GM18508 (cell line): ENCODE data around the gene BAHCC1.

Source experiments
- ATAC-seq: cut with Tn5 transposase; IDR thresholded peaks from one replicate; pipeline ENCODE4 v1.9.1; 2021; ENCODE audit warnings: moderate number of reproducible peaks; ENCODE audit not compliant: insufficient read depth, unreplicated experiment

Gene BAHCC1

DNA sequence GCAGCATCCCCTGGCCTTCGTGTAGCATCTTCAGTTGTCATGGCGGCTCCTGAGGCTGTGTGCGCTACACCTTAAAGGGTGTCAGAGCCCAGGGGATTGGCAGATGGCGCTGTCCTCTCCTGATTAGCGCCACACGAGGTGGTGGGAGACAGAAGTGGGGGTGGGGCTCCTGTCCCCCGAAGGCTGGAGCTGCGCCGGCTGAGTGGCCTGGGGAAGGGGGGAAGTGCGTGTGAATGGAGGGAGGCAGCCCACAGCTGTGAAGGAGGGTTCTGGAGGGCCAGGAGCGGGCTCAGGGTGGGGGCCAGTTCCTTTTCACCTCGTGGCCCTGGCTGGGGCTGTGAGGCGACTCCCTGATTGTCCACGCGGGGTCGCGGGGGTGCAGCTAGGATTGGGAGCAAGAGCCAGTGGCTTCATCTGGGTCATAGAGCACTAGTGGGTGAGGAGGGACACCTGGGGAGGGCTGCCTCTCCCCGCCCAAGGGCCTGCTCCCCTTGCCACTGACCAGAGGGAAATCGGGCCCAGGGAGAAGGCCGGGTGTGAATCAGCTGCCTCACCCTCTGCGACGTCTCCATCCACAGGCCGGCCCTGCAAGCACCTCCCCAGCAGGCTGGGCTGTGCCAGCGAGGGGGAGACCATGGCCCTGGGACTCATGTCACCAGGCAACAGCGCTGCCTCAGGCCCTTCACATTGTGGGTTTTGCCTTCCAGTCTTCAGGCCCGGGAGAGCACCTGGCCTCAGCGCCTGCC, 14.1 kb downstream of the BAHCC1 start:
- no peak for ATAC-seq

- no peak for ATAC-seq
These were observed 15.6 kb downstream of the BAHCC1 start for GRCh38 chr17:81410852-81411251.

- no peak for ATAC-seq
These were observed 16.0 kb downstream of the BAHCC1 start for GRCh38 chr17:81411305-81411704.

DNA sequence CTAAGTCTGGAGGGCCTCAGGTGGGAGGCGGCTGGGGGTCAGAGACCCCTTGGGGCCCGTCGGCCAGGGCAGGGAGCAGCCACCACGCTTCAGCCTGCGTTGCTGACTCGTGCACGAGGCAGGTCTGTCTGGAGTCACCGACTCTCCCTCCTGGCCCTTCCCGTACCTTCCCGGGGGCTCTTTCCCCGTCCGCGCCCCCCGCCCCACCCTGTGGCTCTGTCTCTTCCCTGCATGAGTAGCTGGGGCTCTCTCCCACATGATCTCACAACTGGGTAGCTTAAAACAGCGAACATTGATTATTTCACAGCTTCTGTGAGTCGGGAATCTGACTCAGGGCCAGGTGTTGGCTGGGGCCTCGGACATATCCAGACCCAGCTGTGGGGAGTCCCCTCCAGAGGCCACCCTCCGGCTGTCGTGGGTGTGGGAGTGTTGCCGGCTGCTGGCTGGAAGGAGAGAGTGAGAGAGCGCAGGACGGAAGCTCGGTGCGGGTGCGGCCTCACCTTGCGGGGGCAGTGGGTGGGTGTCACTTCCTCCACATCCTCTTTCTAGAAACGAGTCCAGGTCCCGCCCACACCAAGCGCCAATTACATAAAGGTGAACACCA, 17.3 kb downstream of the BAHCC1 start:
- no peak for ATAC-seq

DNA sequence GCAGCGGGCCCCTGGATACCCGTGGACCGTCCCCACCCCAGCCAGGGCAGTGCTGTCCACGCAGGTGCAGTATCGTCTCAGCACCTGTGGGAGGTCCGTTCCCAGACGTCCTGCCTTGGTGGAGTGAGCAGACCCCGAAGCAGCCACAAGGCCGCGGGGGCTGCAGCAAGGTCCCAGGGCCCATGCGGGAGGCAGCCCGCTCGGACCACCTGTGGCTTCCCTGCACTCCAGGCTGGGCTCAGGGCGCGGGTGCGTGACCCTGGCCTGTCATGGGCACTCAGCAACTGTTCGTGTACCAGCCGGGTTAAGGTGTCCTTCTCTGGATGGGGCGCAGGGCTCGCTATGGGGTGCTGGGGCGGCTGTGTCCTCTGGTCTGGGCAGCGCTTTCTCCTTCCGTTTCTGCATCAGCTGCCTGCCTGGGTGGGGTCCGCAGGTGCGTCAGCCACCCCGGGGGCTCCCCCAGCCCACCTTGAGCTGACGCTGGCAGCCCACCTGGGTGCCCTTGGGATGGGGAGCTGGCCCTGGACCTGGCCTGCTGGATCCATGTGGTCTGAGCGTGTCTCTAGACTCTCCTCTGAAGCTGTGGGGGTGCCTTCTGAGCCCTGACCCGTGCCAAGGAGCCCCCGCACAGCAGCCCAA, 18.4 kb downstream of the BAHCC1 start:
- ATAC-seq = no peak

DNA sequence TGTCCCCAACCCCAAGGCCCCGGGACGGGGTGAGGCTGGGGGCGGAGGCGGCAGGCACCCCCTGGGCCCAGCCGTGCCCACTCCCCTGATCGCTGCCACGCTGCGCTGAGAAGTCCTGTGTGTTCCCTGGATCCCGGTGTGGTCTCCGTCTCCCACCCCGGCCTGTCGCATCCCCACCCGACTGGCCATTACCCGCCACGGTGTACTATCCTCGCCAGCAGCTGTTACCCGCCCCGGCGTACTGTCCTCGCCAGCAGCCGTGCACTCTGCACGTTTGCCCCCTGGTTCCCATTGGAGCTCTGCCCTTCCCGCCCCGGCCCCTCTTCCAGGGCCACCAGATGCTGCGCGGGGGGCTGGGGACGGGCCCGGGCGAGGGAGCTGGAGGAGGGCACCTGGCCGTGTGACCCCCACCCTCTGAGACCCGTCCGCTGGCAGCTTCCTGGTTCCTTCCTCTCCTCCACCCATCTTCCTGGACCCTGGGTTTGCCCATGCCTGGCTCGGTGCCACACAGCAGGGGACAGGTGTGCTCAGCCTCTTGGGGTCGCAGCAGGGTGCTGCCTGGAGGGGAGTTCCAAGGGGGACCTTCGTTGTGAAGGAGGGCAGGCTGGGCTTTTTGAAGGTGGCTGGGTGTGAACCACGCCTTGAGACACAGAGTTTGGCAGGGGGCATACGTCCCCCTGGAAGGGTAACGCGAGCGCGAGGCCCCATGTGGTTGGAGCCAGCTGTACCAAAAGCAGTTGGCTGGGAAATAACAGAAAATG, 19.7 kb downstream of the BAHCC1 start:
- ATAC-seq = no peak

GRCh38 chr17:81415681-81416080, 20.4 kb downstream of the BAHCC1 start:
- no peak for ATAC-seq

DNA sequence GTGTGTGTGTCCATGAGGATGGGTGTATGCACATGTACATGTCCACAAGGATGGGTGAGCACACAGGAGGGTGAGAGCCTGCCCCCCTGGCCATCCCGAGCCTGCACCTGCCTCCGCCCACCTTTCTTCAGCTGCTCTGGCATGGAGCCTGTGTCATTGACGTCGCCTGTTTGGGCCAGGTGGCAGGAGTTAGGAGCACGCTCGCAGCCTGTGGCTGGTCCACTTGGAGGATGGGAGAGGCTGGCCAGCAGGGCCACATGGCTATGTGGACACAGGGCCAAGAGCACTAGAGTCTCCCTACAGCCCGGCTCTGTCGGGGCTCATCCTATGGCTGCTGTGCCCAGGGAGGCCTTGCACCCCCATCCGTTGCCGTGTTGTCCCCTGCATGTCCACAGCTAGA, 21.4 kb downstream of the BAHCC1 start:
- no peak for ATAC-seq

- no peak for ATAC-seq
These were observed 22.0 kb downstream of the BAHCC1 start for GRCh38 chr17:81417049-81417878.

DNA sequence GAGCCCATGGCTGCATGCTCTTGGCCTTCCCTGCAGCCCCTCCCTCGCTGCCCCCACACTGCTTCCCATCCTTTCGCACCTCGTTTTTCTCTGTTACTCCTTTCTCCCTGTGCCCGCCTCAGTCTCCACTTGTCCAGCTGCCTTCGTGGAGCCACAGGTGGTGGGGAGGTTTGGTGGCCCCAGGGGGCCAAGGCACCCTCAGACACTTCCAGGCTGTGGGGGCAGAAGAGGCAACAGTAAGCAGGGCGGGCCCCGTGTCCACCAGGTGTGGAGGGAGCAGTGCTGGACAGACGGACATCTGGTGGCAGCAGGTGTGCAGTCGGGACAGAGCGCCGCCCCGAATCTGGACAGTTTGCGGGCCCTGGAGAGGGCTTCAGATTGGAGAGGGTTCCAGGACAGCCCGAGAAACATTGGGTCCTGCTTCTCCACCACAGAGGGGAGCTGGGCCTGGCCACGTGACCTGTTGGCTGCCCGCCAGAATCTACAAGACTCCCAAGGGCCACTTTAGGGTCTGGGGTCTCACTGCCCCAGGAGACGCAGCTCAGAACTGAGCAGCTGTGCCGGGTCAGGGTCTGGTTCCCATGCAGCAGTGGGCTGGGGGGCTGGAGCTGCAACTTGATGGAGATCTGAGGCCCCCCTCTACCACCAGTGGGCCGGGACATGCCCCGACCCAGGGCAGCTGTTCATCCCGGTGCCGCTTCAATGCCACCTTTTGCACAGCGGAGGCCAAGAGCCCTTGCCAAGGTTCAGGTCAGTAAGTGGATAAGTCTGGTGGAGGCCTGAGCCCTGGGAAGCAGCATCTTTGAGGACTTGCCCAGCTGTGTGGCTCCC, 22.8 kb downstream of the BAHCC1 start:
- ATAC-seq = no peak

DNA sequence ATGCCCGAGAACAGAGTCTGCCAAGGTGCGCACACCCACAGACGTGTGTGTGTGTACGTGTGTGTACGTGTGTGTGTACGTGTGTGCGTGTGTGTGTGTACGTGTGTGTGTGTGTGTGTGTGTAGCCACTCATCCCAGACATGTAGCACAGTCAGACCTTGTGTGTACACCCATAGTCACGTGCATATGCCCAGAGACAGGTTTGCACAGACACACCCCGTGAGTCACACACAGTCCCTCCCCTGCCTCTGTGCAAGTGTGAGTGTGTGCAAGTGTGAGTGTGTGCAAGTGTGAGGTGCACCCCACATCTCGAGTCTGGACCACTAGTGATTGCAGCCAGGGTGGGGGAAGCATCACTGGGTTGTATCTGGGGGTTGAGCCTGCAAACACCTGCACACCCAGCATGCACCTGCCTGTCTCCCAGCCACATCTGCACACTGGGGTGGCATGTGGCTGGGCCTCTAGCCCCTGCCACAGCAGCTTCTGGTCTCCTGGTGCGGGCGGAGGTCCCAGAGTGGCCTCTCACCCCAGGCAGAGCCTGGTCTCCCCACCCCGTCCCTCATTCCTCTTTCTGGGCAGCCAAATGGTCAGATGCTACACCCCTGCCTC, 23.6 kb downstream of the BAHCC1 start:
- ATAC-seq = no peak

GRCh38 chr17:81419319-81419885, 24.1 kb downstream of the BAHCC1 start:
- ATAC-seq = no peak

GRCh38 chr17:81419886-81420768, 24.9 kb downstream of the BAHCC1 start:
- ATAC-seq = no peak

DNA sequence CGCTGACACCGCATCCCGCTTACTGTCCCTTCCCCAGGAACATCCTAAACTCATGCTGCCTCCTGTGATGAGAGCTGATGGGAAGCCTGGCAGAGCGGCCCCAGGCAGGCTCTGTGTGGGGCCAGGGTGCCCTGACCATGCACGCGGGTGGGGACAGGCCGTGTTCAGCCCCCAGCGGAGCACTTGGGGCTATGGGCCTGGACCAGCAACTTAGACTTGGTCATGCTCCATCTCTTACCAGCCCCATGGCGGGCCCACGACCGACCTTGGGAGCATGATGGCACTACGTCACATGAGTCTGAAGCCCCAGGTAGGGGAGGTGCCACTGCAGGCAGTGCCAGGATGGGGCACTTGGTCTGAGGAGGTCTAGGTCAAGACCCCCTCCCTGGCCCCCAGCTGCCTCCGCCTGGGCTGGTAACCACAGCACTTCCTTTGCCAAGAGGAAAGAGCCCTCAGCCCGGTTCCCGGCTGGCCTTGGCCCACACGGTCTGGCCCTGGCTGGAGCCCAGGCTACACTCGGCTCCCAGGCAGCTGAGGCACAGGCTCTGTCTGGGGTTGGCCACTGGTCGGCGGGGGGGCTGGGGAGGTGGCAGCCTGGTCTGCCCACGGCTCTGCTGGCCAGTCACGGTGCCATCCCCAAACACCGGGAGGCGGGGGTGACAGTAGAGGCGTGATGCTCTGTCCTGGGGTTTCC, 25.7 kb downstream of the BAHCC1 start:
- ATAC-seq = no peak

DNA sequence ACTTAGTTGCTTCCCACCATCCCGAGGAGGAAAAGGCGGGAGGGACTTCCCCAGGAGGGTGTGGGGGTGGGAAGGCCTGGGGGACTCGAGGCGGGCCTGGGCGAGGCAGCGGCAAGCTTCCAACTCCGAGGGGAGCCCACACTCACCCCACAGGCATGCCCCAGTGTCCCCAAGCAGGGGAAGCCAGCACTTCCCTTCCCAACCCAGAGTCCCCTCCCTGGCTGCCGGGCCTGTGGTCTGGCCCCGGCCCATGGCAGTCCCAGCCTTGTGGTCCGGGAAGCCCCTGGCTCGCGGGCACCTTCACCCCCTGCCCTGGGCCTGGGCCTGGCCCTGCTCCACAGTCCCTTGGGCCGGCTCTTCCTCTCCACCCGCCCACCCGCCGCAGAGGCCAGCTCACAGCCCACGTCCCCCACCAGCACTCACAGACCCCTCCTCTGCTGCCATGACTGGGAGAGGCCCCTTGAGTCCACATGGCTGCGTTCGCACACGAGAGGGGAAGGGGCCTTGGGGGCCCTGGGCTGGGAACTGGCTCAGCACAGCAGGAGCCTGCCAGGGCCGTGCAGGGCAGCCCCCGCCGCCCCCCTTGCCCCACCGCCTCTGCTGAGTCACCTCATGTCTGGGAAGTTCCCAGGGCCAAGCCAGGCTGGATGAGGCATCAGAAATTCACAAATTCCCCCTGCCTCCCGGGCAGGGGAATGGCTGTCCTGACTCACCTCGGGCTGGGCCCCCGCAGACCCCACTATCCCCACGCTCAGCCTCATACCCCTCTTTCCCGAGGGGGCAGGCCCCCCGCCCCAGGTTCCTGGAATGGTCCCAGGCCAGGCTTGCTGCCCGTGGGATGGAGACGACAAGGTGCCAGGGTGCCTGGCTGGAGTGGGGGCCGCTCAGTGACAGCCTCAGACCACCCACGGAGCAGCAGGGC, 27.8 kb downstream of the BAHCC1 start:
- ATAC-seq = no peak

GRCh38 chr17:81423698-81424071, 28.4 kb downstream of the BAHCC1 start:
- ATAC-seq = no peak
